Vagina (tissue), 2 donors: ENCODE measurements around the gene SLC6A13.

ENCODE experiments used
- POLR2AphosphoS5 ChIP-seq, 2 donors: sonication (generic); formaldehyde crosslinking; IDR thresholded peaks; one replicate each; pipeline ENCODE4 v1.9.0; 2017; ENCODE audit warnings: antibody characterized with exemption in 2 of 2, mild to moderate bottlenecking in 2 of 2, low read depth in 1 of 2; ENCODE audit not compliant: insufficient read depth in 1 of 2
- TF ChIP-seq, protein P1 (sequence below), 3 experiments: fragments of 450-650 bp in 2 of 3; fragments of 200-600 bp in 1 of 3; sonication (generic) in 1 of 3; IDR thresholded peaks; one replicate each; pipeline ENCODE4 v1.5.1; 2017 to 2019; ENCODE audit warnings: antibody characterized with exemption in 3 of 3, mild to moderate bottlenecking in 2 of 3, moderate library complexity in 2 of 3

GRCh38 chr12:292186-292585 lies 29.6 kb upstream of the SLC6A13 start:
- TF ChIP-seq, protein P1, sequence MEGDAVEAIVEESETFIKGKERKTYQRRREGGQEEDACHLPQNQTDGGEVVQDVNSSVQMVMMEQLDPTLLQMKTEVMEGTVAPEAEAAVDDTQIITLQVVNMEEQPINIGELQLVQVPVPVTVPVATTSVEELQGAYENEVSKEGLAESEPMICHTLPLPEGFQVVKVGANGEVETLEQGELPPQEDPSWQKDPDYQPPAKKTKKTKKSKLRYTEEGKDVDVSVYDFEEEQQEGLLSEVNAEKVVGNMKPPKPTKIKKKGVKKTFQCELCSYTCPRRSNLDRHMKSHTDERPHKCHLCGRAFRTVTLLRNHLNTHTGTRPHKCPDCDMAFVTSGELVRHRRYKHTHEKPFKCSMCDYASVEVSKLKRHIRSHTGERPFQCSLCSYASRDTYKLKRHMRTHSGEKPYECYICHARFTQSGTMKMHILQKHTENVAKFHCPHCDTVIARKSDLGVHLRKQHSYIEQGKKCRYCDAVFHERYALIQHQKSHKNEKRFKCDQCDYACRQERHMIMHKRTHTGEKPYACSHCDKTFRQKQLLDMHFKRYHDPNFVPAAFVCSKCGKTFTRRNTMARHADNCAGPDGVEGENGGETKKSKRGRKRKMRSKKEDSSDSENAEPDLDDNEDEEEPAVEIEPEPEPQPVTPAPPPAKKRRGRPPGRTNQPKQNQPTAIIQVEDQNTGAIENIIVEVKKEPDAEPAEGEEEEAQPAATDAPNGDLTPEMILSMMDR (IDR thresholded peaks at IDR 0.05), result no peak
- TF ChIP-seq POLR2AphosphoS5 (IDR thresholded peaks at IDR 0.05; ENCODE audit: insufficient read depth in 1 of 2, low read depth in 1 of 2), result no peak
